Gastrocnemius medialis (tissue), 4 donors: Measurements from ENCODE around the gene RSBN1L.

ENCODE experiments used
- POLR2A ChIP-seq, 2 donors: fragments of 450-650 bp; IDR thresholded peaks; one replicate each; pipeline ENCODE4 v1.6.1; 2017; ENCODE audit warnings: antibody characterized with exemption in 2 of 2, mild to moderate bottlenecking in 2 of 2, moderate library complexity in 2 of 2
- TF ChIP-seq, protein P1 (sequence below), 5 experiments: fragments of 450-650 bp in 3 of 5; fragments of 200-600 bp in 2 of 5; sonication (generic) in 2 of 5; IDR thresholded peaks in 4 of 5; conservative IDR thresholded peaks in 1 of 5; 1 replicate in 4 of 5; 2 replicates in 1 of 5; pipeline ENCODE4 v1.5.1; 2016 to 2019; ENCODE audit warnings: antibody characterized with exemption in 5 of 5, mild to moderate bottlenecking in 3 of 5, moderate library complexity in 3 of 5

DNA sequence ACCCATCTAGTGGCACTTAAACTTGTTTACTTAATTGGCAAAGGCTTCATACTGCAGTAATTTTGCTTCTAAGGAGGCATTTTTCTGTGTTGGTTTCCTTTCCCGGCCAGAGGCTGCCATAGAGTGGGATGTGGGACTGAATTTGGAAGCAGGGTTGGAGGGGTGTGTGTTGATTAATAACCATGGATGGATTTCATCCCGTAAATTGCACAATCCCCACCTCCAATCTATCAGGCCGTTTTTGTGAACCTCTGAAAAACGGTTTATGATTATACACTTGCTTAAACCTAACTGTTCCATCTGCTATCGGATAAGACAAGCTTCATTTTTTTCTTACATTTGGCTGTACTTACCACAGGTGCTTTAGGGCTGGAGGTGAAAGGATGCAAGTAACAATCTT lies 100.7 kb downstream of the RSBN1L start:
- TF ChIP-seq, protein P1, sequence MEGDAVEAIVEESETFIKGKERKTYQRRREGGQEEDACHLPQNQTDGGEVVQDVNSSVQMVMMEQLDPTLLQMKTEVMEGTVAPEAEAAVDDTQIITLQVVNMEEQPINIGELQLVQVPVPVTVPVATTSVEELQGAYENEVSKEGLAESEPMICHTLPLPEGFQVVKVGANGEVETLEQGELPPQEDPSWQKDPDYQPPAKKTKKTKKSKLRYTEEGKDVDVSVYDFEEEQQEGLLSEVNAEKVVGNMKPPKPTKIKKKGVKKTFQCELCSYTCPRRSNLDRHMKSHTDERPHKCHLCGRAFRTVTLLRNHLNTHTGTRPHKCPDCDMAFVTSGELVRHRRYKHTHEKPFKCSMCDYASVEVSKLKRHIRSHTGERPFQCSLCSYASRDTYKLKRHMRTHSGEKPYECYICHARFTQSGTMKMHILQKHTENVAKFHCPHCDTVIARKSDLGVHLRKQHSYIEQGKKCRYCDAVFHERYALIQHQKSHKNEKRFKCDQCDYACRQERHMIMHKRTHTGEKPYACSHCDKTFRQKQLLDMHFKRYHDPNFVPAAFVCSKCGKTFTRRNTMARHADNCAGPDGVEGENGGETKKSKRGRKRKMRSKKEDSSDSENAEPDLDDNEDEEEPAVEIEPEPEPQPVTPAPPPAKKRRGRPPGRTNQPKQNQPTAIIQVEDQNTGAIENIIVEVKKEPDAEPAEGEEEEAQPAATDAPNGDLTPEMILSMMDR (IDR thresholded peaks at IDR 0.05 in 4 of 5, conservative IDR thresholded peaks at IDR 0.05 in 1 of 5) = no peak
- no peak for TF ChIP-seq POLR2A (IDR thresholded peaks at IDR 0.05)
